ENCODE measurements around the gene WNT3. TPM values are rescaled to one million over a fixed set of nuclear protein-coding genes. Genes with fewer than 3 reads are reported as not detected.
"Not testable (repeated sequence)": the region's sequence is repeated elsewhere in the genome, so short reads cannot be mapped to it uniquely, and the experiment has no call there.

WNT3 gene
- polyA plus RNA-seq, 4 donors, result 1.9 to 2.2 (median 1.9) TPM

DNA sequence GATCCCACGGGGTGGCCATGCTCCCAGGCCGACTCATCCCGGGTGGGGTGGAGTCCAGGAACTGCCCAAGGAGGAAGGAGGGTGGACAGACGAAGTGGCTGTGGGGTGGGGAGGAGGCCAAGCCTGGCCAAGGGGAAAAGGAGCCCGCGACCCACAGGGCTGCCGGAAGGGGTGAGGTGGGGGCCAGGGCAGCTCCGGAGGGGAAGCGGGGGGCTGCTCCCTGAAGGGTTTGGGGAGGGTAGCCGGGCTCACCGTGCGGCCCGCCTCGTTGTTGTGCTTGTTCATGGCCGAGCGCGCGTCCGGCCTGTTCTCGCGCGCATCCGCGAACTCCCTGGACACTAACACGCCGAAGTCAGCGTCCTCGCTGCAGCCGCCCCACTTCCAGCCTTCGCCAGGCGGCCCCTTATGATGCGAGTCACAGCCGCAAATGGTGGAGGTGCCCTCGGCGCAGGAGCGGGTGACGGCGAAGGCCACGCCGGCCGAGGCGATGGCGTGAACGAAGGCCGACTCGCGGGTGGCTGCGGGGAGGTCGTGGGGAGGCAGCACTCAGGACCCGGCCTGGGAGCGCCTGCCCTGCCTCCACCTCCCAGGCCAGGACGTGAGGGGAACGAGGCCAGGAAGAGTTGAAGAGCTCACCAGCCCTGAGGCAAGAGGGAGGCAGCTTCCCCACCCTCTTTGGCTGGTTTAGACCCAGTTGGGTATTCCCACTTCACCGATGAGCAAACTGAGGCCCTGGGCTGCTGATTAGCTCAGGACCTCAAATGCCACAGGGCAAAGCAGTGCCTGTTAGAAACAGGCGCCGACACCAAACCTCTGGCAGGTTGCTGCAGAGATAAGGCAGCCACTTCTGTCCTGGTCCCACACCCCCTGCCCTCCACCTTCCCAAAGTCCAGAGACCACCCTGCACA is 48.7 kb downstream of the WNT3 start:
- no peak for DNase-seq (ENCODE audit: low read depth in 4 of 4, low spot score in 3 of 4)

DNA sequence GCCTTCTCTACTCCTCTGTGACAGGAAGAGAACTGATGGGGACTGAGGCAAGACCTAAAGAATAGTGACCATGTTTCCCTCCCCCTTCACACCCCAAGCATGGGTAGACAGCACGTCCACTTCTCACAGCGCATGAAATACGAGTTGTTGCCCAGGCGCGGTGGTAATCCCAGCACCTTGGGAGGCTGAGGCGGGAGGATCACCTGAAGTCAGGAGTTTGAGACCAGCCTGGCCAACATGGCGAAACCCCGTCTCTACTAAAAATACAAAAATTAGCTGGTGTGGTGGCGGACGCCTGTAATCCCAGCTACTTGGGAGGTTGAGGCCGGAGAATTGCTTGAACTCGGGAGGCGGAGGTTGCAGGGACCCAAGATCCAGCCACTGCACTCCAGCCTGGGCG is 49.6 kb downstream of the WNT3 start:
- DNase-seq (ENCODE audit: low read depth in 4 of 4, low spot score in 3 of 4), result not testable (repeated sequence)

DNA sequence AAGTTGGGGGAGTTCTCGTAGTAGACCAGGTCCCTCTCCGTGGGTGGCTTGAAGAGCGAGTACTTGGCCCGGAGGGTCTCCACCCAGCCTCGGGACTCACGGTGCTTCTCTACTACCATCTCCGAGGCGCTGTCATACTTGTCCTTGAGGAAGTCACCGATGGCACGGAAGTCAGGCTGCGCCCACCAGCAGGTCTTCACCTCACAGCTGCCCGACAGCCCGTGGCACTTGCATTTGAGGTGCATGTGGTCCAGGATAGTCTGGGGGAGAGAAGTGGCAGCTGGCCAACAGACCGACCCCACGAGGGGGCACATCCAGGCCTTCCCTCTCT is 50.0 kb downstream of the WNT3 start:
- no peak for DNase-seq (ENCODE audit: low read depth in 4 of 4, low spot score in 3 of 4)

DNA sequence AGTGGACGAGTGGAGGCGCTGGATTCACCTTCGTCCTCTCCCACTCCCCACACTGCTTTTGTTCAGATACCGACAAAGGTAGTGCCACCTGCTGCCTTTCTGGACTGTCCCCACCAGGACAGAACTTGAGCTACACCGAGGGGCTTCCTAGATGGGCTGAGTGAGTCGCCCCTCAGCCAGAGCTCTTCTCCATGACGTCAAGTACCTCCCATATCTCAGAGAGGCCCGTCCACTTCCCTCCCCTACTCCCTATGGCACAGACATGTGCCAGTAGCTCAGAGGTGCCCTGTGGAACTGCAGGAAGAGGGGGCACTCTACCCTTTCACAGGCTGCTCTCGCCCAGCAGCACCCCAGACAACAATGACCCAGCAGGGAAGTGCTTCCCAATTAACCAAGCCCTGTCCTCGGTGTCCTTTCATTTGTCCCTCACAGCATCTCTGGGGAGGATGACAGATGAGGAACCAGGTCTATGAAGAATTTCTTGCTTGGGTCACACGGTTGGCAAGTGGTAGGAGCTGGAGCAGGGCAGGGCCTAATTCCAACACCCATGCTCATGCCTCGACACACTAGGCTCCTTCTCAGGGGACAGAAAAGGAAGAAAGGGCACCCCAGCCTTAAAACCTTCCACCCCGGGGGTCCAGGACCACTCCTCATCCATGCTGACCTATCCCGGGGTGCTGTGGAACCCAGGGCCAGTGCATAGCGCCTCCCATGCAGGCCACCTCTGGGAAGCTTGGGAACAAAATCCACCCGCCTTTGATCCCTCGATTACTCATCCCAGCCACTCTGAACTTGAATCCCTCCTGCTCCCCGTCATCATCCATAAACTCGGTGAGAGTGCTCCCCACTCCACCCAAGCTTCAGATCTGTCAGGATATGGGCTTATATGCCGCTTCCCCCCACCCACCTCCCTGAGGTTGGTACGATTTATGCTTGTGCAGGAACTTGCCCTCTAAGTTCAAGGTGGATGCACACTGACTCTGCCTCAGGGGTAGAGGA is 51.7 kb downstream of the WNT3 start:
- DNase-seq (ENCODE audit: low read depth in 4 of 4, low spot score in 3 of 4), result no peak

DNA sequence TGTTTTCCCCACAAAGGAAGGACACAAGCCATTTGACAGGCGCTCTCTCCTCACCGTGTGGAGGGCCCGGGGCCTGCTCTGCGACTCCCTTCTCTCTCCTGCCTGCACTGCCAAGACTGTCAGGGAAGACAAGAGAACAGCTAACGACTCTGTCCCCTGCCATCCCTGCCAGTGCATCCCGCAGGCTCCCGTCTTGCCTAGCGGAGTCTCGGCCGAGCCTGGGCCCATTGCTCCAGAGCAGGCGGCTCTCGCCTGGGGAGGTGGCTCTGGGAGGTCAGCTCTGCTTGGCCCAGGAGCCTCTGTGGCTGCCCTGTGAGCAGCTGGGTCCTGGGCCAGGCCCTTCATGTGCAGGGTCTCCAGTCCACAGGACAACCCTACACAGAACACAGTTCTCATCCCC is 53.0 kb downstream of the WNT3 start:
- no peak for DNase-seq (ENCODE audit: low read depth in 4 of 4, low spot score in 3 of 4)

DNA sequence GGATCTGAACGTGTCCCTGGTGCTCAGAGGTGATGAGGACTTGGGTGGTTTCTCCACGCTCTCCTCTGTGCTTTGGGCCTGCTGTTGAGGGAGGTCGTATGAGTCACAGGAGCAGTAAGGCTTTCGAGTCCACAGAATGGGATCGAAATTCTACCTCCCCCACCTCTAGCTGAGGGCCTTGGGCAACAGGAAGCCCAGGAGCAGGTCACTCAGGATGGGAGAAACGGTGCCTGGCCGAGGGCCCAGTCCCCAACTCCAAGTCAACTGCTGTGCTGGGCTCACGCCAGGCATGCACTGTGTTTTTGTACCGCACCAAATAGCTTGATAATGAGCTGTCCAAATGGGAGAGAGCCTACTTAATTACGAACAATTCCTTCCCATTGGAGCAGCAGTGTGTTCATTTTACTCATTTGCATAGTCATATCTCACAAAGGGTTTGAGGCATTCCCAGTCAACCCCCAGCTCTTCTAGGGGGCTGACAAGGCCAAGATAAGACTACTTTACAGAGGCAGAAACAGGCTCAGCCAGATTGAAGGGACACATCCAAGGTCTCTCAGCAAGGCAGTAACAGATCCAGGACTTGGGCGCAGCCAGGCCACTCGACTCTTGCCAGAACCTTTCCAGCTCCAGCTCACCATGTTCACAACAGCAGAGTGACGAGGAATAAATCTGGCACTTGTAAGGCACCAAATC is 53.6 kb downstream of the WNT3 start:
- DNase-seq (ENCODE audit: low read depth in 4 of 4, low spot score in 3 of 4), result no peak

DNA sequence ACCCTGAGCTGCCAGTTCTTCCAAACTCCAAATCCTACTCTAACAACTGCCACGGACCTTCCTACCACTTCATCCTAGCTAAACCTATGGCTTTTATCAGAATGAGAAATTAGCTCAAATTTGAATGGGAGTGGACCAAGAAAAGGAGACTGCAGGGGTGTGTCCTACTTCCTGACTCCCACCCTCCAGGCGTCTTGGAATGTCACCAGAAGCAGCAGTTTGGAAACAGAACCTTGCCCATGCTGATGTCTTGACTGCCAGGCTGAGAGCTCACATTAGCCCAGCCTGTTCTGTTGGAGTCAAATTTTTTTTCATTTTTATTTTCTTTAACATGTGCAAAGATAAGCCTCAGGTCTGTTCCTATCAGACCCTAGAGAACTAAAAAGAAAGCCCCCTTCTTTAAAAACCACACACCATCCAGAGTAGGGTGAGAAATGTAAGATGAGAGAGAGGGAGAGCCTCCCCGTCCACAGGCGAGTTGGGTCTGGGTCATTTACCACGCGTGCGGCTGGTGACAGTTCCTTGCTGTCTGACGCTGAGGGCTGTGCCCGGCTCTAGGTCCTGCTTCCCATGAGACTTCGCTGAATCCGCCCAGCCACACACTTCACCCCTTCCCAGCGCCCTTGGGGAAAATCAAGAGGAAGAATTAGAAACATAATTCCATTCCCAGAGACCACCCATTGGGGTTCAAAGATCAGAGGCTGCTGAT is 54.3 kb downstream of the WNT3 start:
- no peak for DNase-seq (ENCODE audit: low read depth in 4 of 4, low spot score in 3 of 4)

DNA sequence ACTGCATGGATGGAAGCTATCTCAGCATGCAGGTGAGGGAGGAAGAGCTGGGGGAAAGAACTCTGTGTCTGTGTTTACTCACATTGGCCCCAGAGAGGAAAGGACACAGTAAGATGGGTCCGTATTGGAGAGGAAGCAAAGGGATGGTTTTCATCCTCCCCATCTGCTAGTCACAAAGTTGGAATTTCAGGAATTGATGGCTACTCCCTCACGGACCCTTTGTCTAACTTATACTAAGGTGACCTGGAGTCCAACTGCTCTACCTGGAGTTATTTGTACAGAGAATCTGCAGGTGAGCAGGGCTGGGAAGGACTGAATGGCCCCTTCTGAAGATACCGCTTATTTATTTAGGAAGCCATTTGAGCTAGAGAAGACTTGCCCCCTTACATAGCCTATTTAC is 55.1 kb downstream of the WNT3 start:
- no peak for DNase-seq (ENCODE audit: low read depth in 4 of 4, low spot score in 3 of 4)

DNA sequence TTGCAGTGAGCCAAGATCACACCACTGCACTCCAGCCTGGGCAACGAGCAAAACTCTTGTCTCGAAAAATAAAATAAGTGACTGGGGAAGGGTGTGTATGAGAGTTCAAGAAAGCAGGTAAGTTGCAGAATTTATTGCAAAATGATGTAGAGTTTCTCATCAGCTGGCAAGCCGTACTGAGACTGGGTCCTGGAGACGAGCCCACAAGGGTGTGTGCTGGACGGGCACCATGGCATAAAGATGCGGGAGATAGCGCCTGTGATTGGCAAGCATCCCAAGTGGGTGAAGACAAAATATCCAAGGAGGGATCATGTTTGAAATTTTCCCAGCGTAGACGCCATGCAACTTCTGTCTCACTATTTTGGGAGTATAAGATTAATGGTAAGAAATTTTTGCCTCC is 59.4 kb downstream of the WNT3 start:
- no peak for DNase-seq (ENCODE audit: low read depth in 4 of 4, low spot score in 3 of 4)

DNA sequence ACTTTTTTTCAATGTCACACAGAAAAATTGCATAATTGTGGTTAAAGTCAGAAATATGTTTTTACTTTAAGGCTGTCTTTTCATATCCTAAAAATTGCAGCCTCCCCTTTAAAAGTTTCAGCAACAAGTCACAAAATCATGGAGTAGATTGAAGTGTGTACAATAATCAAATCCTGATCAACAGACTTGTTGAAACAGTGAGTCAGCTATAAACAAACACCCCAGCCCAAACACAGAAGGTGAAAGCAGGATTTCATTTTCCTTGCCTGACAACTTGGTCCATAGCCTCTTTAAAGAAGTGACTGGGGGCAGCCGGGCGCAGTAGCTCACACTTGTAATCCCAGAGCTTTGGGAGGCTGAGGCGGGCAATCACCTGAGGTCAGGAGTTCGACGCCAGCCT is 59.9 kb downstream of the WNT3 start:
- DNase-seq (ENCODE audit: low read depth in 4 of 4, low spot score in 3 of 4), result no peak

DNA sequence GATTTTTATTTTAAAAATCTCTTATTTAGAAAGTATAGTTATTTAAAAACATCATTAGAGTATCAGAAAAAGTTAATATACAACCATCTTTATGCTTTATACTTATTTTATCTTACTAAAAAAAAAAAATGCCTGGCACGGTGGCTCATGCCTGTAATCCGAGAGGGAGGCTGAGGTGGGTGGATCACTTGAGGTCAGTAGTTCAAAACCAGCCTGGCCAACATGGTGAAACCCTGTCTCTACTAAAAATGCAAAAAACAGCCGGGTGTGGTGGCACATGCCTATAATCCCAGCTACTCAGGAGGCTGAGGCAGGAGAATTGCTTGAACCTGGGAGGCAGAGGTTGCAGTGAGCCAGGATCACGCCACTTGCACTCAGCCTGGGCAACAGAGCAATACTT is 60.9 kb downstream of the WNT3 start:
- DNase-seq (ENCODE audit: low read depth in 4 of 4, low spot score in 3 of 4), result not testable (repeated sequence)

DNA sequence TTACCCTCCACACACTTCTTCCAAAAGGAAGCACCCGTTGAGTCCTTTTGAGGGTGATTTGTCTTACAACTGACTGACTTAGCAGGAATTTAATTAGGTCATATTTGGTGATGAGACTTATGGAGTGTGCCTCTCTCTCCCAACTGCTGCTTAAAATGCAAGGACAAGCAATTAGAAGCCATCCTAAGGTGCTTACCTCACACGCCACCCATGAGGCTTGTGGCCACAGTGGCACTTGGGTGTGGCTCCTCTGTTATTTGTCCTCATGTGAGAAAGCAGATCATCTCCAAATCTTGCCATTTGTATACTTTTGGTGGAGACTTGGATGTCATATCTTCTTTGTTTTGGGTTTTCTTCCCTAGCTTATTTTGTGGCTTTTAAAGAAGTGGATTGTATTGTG is 61.6 kb downstream of the WNT3 start:
- DNase-seq (ENCODE audit: low read depth in 4 of 4, low spot score in 3 of 4), result no peak

DNA sequence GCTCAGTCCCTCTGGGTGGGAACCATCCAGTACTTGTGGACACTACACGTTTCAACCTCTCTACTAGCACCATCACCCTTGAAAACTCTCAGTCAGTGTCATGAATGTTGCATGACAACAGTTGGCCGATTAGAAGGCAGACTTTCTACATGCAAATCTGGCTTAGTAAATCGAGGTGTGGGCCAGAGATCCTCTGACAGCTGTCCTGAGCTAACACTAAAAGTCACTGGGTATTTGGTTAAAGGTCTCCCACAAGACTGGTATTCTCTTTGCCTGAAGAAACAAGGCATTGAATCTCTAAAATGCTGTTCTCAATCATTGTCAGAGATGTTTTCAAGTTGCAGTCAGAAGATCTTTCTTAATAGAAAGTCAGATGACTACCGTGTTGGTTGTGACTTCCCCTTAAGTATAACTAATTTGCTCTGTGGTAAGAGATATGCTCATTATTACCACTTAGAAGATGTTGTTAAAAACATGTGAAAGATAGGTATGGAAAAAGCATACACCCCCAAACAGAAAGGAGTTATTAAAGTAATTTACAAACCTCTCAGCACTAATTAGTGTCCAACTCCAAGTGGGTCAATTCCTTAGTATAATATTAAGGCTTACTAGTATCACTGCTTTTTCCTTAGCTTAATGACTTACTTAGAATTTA is 62.3 kb downstream of the WNT3 start:
- DNase-seq (ENCODE audit: low read depth in 4 of 4, low spot score in 3 of 4), result no peak

DNA sequence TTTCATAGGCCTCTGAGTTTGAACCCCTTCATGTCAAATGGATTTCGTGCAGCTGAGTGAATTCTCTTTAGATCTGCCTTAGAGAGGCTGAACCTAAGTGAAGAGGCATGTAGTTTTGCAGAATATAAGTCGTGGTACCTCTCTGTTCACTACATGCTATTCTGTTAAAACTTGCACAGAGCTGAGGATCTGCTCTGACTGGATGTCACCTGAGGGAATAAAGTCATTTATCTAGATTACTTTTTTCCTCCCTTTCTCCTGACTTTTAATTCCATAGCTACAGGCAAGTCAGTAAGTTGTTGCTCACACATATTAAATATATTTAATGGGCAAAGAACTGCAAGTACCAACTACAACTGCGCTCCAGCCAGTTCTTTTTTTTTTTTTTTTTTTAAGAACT is 64.7 kb downstream of the WNT3 start:
- no peak for DNase-seq (ENCODE audit: low read depth in 4 of 4, low spot score in 3 of 4)

DNA sequence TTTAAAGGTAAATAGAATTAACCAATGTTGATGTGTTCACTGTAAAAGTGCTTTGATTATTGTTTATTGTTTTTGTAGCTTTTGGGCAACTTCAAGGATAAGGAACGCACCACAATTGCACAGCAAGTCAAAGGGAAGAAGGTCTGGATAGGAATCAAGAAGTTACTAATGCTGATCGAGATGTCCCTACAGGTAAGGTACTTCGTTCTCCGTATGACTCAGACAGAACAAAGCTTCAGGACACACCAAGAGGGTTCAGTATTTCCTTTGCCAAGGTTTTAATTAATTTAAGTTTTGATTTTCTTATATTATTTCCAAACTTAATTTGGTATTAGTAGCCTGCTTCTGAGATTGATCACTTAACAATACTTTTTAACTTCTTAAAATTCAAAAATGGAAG is 67.1 kb downstream of the WNT3 start:
- DNase-seq (ENCODE audit: low read depth in 4 of 4, low spot score in 3 of 4), result no peak

DNA sequence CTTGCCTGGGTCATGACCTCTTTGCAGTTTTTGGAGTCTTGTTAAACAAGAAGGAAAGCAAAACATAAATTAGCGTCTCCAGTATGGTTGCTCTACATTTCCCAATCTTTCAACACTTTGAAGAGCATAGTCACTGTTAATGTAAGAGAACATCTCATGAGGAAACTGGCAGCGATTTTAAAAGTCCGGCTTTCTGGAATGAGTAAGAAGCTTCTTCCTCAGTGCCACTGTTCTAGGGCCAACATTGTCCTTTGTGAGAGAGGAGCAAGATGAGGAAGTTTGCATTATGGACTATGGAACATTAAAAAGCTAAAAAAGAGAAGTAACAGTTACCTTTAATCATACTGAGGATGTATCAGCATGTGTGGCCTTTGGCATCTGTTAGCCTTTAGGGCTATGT is 73.1 kb downstream of the WNT3 start:
- DNase-seq (ENCODE audit: low read depth in 4 of 4, low spot score in 3 of 4), result no peak

DNA sequence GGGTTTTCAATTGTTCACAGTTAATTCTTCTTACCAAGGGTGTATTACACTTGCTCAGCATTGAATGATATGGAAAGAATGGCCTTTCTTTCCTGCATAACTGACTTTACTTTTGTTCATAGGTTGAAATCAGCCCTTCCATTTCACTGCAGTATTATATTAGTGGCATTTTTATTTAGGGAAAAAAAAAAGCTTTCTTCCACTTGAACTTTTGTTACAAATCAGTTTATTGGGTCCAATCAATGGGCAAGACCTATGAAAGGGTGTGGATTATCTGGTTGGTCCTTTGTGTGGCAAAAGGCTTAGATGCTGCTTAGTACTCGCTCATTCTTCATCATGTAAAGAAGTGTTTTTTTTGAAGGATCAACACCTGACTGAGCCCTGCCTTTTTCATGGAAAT is 74.1 kb downstream of the WNT3 start:
- DNase-seq (ENCODE audit: low read depth in 4 of 4, low spot score in 3 of 4), result no peak

DNA sequence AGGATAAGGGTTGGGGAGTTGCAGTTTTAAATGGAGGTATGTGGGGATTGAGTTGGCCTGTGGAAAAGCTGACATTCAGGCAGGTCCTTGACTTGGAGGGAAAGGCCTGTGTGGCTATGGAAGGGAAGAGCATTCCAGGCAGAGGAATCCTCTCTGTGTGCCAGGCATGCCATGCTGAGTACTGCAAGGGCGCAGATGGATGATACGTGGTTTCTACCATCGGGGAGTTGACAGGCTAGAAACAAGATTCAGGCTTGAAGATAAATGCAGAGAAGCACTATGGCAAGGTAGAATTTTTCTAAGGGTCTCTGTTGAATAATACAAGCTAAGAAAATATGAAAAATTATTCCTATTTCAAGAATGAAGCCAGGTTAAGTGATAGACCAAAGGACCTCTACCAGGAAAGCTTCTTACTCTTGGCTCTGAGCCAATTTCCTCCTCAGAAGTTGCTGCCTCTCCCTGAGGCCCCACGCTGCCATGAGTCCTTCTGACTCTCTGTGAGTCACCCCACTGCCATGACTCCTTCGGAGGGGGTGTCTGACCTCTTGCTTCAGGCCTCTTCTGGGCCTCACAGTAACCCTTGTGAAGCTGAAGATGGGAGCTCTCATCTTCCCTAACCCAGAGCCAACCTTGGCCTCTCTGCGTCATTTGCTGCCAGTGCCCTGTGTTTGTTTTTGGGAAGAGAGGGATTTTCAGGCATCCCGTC is 75.8 kb downstream of the WNT3 start:
- DNase-seq (ENCODE audit: low read depth in 4 of 4, low spot score in 3 of 4), result no peak

DNA sequence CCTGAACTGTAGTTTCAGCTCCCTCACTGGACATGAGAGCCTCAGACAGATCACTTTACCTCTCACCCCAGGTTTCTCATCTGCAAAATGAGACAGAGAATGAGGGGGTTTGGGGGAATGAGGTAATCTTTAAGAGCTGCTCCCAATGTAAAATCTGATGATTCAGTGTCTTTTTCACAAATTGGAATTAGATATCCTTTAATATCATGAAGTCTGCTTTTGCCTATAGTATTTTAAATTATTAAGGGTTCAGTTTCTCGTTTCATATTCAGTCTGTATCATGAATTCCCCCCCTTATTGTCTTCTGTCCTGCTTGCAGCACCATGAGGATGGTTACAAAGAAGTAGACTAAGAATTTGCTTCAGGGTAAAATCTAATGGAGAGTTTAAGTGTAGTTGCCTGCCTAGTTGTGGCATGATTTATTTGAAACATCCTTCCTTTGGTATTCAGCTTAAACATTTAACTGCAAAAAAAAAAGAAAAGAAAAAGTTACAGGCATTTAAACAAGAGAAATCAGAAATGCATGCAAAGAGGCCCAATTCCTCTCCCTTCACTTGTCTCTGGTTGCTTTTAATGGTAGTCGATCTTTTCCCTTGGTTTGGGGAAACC is 77.3 kb downstream of the WNT3 start:
- no peak for DNase-seq (ENCODE audit: low read depth in 4 of 4, low spot score in 3 of 4)

All from right renal pelvis (tissue), 4 donors.